Stimulated activated CD8-positive, alpha-beta memory T cell treated with anti-CD3 and anti-CD28 coated beads, Interleukin-7, amount 100 ng/mL, for 48 hours (primary cell): ENCODE data around the gene ENO4.

Experiments used
- DNase-seq, 2 donors: peaks; one replicate each; pipeline ENCODE4 v3.0.0-alpha.2; 2020; ENCODE audit warnings: low read depth in 1 of 2; ENCODE audit errors: extremely low read depth in 1 of 2

ENO4 gene, protein sequence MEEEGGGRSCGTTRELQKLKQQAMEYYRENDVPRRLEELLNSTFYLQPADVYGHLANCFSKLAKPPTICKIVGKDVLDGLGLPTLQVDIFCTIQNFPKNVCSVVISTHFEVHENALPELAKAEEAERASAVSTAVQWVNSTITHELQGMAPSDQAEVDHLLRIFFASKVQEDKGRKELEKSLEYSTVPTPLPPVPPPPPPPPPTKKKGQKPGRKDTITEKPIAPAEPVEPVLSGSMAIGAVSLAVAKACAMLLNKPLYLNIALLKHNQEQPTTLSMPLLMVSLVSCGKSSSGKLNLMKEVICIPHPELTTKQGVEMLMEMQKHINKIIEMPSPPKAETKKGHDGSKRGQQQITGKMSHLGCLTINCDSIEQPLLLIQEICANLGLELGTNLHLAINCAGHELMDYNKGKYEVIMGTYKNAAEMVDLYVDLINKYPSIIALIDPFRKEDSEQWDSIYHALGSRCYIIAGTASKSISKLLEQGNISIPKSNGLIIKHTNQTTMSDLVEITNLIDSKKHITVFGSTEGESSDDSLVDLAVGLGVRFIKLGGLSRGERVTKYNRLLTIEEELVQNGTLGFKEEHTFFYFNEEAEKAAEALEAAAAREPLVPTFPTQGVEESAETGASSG

DNA sequence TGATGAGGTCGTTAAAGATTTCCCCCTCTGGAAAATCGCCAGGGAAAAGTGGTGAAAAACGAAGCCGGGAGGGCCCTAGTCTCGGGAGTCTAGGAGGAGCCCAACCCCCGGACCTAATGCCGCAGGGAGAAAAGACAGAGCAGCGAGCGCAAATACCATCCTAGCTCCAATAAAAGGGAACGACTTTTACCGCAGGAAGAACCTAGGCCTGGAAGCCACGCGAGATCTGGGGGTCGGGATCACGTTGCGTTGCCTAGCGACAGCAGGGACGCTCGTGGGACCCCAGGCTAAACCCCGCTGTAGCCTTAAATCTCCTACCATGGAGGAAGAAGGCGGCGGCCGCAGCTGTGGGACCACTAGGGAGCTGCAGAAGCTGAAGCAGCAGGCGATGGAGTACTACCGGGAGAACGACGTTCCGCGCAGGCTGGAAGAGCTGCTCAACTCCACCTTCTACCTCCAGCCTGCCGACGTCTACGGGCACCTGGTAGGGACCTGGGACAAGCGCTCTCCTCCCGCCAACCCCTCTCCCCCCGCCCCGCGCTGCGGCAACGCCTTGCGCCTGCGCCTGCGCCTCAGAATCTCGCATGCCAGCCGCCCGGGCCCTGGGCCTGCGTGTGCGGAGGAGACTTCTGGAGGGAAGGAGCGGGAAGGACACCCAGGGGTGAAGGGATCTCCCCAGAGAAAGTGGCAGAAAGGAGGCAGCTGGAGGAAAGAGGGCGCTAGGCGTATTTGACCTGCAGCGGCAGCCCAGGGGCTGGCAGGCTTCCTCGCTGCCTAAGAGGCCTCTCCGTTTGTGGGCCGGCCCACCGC lies at the start of gene ENO4:
Gene ENO4 (plus strand): TSS at position 252 of the 810 bp plus-strand sequence. CDS start 68 bp downstream, at position 320.
- DNase-seq, result no peak

DNA sequence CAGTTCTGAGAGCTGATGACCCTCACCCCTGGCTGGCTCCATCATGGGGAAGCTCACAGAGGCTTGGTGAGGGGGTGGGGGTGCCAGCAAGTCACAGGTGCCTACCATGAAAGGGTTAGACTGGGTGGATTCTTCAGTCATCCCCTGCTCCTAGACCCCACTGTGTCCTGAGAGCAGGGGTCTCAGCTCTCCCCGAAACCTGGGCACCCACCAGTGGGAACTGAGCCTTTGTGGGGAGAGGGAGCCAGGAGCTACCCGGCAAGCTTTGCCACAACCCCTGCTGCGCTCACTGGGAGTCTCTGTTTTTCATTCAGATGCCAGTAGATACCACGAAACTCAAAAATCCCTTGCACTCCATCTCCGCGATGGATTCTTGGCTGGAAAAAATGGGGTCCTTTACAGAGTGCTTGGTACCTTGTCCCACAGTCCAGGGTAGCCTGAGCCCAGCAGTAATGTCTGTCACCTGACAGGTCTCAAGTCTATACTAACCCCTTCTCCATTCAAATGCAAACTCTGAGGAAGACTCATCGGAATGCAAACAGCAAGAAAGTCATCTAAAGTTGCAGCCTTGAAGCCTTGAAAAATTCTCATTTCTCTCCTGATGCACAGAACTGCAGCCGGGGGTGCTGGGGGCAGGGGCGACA lies 48.9 kb upstream of the ENO4 start:
- no peak for DNase-seq

DNA sequence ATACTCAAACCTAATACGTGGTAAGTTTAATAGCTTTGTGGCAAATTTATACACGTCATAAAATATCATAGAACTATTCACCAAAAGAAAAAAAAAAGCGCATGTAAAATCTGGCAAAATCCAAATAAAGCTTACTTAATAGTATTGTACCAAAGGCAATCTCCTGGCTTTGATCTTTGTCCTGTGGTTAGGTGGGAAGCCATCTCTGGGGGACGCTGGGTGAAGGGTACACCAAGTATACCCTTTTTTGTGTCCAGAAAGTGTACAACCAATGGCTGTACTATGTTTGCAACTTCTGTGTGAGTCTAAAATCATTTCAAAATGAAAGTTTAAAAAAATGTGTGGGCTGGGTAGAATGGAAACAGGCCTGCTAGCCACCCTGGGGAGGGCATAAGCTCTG lies 47.6 kb upstream of the ENO4 start:
- DNase-seq, result no peak

DNA sequence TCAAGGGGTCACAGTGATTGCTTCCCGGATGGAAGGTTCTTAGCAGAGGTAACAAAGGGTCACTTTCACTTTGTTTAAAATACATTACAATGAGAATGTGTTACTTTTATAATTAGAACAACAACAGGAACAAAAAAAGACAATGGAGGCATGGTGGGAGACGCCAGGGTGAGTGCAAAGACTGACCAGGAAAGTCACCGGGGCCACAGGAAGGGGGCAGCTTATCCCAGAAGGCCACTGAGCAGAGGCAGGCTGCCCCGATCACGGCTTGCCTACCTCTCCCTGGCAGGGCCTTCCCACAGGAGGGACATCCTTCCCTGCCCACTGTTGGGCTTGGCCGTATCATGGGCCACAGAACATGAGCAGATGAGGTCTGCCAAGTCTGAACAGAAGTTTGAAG lies 46.8 kb upstream of the ENO4 start:
- DNase-seq, result no peak

DNA sequence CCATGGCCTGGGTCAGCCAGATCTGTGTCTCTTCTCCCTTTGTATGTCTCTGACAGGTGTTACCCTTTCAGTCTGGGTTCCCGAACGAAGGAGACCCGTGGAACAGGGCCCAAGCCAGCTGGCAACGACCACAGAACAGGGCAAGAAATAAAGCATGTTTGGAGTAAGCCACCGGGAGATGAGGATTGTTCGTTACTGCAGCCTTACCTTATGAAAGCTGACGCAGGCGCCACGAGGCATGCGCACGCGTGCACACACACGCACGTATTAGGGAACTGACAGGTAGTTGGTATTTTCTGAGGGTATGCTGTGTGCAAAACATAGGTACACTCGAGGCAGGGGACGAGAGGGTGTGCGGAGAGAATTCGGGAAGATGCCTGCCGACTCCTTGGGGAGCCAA lies 46.4 kb upstream of the ENO4 start:
- DNase-seq, result no peak

DNA sequence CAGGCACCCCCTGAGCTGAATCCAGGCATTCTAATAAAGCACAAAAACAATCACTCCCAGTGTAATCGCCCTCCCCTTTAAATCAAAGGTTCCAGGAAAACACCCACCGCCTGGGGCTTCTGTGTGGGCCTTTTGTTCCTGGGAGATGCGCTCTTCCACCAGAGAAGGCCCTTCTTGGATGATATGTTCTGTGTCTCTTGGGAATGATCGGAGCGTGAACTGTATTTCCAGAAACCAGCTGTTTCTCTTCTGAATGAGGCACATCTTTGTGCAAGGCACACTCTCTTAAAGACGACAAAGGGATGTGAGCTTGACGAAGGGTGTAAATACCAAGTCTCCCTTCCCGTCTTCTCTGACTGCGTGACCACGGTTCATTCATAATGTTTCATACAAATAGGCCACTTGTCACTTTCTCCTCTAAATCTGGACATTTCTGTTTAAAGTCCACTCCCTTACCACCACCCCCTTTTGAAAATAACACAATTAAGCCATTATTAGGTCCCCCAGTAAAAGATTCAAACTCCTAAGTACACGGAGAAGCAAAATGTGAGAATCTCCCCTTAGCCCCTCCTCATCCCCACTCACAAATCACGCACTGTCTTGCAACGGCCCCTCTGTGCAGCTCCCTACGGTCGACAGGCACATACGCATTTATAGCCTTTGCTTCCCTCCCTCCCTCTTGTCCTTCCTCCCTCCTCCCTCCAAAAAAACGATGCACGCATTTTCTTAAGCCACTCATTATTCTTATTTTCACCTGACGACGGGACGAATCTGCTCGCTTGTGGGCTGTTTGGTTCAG lies 45.6 kb upstream of the ENO4 start:
- no peak for DNase-seq

DNA sequence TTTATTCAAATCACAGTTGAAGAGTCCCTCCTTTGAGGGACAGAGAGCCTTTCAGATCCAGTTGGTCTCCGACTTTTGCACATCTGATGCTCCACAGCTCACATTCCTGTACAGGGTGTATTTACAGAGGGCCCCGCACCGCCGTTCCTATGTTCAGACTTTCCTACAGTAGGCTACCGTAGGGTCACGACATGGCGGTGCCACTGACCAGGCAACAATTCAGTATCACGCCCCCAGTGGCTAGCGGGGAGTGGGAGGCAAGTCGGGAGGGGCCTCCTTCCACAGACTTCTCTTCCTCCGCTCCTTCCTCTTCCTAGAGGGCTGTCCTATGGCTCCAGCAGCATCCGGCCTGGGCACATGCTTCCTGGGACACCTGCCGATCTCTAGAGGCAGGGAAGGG lies 40.6 kb upstream of the ENO4 start:
- no peak for DNase-seq

DNA sequence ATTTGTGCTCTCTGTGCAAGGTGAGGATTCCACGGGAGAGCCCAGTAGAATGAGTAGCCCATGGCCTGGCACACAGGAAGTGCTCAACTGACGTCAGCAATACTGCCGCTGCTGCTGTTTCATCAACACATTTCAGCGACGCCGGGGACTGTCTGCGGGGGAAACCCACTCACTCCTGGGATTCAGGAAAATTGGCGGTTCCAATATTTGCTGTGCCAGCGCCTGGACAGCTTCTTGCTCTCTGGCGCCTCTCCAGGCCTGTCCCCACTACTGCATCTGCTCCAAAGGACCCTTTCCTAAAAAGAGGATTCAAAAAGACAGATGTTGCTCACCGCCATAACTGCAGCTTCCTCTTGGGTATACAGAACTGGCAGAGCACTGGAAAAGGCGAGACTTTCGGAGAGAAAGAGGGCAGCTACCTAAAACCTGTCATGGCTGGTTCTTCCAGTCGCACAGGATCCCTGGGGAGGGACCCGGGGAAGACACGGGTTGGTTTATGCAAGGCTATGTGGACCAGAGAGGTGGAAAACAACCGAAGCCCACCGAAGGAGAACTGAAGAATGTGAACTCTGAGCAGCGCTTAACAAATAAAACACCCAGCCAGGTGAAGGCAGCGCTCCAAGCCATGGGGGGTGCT lies 39.7 kb upstream of the ENO4 start:
- no peak for DNase-seq

DNA sequence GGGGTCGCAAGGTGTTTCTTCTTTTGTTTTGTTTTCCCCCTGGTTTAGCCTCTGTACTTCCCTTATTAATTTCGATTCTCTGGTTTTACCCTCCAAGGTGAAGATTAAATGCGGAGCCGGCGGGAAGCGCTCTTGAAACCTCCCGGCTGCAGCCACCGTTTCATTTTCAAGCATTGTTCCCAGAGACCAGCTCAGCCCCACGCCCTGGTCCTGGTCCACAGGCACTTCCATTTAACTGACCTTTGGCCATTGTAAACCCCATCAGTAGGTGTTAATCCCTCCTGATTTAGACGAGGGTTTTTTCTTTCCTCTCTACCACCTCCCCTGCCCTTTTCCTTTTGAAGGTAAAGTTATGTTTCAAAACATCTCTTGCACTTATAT lies 39.2 kb upstream of the ENO4 start:
- DNase-seq, result no peak

DNA sequence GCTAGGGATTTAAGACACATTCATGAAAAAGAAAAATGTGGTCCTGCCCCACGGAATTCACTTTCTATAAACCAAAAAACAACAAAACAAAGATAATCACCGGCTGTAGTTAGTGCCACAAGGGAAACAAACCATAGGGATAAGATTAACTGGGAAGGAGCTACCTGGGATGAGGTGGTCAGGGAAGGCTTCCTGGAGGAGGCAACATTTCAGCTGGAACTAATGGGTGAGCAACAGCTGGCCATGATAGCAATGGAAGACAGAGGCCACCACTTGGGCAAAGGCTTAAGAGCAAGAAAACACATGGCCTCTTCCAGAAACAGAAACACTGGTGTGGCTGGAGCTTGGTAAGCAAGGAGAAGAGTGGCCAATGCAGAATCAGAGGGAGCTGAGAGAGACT lies 38.4 kb upstream of the ENO4 start:
- no peak for DNase-seq

DNA sequence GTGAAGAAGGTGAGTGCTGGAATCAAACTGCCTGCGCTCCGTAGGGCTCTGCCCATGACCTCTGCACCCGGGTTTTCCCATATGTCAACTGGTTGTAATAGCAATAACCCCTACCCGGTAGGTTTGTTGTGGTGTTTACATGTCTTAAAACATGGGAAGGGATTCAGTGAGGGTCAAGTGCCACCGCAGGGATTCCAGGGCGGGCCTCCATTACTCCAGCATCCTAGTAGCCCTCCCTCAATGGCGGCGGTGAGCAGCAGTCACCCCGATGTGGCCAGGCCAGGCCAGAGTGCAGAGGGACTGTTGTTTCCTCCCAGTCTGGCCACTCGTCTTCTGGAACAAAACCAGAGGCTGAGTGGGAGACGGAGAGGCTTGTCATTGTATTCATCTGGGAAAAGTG lies 37.6 kb upstream of the ENO4 start:
- DNase-seq, result no peak

DNA sequence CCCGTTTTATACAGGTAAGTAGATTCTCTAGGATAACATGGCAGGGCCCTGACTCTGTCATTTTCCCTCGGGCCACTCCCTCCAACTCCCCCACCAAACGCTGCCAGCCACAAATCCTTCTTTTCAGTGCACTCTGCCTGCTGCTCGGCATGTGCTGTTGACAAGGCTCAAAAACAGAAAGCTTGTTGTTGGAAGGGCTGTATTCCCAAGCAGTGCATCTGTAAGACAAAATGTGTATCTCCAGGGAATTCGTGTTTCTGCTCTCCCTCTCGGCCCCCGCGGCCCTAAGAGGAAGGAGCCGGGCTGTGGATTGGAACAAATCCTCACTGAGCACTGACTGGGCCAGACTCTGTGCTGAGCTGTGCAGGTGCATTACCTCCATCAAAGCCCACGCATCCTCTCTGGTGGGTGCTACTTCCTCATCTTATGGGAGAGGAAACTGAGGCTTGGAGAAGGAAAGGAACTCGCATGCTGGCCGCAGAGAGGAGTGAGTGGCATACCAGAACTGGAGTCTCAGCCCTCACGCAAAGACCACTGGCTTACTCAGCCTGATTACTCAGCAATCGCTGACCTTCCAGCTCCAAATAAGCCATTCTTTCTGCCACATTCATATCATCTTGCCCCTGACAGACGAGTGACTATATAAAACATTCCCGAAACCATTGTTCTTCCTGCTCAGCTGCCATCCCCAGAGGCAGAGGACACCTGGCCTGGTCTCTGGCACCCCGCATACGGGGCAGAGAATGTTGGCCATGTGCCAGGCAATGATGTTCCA lies 33.5 kb upstream of the ENO4 start:
- DNase-seq, result no peak

DNA sequence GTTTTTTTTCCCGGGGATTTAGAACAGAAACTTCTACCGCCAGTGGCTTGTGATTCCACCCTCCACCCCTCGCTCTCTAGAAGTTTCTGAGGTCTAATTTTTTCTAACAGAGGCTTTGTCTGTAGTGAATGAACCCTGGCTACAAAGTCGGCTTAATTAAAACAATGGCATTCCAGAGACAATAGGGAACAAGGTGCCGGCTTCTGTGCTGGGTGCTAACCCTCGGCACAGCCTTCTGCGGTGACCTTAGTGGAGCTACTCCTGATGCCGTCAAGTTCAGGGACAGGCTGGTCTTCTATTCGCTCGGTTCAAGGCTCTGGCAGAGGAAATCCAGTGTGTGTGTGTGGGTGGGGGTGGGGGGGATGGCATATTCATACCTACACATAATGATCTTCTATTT lies 32.1 kb upstream of the ENO4 start:
- no peak for DNase-seq

DNA sequence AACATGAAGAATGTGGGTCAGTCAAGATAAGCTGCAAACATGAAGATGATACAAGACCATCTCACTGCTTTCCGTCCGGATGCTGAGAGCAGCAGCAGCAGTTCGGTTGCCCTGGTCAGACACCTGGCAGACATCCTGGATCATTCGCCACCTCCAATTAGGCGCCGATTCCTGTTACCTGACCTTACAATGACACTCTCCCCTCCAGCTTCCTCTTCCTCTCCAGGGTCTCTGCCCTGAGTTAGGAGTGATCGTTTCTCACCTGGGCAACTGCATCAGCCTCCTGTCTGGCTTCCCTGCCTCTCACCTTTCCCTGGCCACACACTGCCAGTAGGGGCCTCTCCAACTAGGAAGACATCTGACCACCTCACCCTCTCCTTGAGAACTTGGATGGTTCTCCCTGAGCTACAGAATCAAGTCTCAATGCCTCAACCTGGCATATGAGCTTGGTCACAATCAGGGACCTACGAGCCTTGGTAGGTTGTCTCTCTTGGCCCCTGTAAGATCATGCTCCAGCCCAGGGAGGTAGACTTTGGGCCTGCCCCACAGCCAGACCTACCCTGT lies 31.4 kb upstream of the ENO4 start:
- no peak for DNase-seq

DNA sequence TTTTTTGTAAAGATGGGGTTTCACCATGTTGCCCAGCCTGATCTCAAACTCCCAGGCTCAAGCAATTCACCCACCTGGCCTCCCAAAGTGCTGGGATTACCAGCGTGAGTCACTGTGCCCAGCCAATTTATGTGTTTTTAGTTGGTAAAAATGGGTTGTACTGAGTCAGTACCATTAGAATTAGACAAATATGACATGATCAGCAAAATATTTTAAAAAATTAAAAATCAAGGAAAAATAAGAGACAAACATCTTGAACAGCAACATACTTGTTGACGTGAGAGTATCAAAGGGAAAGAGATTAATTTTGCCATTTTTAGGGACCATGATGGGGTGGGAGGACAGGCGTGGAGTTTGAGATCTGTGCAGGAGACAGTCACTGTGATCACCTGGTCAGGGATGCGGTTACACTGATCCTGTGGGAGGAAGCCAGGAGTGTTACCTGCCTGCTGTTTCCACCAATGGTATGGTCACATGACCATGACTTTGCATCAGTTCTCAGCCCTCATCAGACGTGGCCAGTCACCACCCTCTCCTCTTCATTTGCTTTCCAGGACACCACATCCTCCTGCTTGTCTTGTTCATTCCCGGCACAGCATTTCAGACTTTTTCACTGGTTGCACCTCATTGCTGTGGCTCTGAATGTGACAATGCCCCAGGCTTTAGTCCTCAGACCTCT lies 29.2 kb upstream of the ENO4 start:
- no peak for DNase-seq

DNA sequence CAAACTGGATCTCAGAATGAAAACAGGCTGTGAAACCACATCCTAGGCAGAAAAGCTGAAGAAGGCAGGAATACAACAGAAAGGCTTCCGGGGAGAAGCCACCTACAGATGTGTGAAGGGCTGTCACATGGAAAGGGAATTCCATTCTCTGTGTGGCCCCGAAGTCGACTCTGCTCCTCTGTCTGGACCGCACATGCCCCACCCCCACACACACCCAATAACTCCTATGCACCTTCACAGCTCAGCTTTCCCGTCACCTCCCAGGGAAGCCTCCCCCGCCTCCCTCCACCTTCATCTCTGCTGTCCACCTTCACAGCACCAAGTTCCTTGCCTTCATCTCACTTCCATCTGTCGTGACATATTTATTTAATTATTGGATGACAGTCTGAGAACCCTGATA lies 23.4 kb upstream of the ENO4 start:
- no peak for DNase-seq

DNA sequence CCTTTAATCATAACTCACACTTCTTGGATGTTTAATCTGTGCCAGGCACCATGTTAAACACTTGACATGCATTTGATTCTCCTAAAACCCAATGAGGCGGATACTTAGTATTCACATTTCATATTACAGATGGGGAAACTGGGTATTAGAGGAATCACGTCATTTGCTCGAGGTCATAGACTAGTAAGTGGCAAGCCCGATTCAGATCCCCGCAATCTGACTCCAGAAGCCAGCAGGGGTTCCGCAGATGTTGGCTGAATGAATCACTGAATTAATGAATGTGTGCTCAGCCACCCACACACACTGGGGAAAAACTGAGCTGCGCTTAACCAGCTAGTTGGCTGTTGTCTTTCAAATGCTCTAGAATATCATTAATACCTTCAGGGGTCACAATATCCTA lies 22.5 kb upstream of the ENO4 start:
- DNase-seq, result no peak

DNA sequence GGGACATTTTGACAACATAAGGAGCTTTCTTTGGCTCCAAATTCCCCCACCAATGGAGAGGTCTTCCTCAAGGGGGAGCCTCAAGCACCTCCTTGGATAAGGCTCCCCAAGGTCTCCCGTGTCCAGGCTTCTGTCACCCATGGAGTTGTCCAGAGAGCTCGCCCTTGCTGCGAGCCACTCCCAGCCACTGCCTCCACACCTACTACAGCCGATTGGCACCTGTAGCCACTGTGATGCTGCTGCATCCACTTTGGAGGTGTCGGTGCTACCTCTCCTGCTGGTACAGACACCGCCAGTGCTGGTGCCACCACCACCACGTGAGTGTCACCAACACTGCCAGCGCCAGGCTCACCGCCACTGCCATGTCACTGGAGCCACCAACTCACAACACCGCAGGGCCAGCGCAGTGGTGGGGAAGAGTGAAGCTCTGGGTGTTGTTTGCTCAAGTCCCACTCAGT lies 22.1 kb upstream of the ENO4 start:
- no peak for DNase-seq
